HepG2 (cell line): ENCODE measurements around the gene API5. TPM values are rescaled to one million over a fixed set of nuclear protein-coding genes. Genes with fewer than 3 reads are reported as not detected.

Experiments used
- ATAC-seq: fragments of 200-7000 bp; cut with Tn5 transposase; 3 replicates; pipeline ENCODE4 v1.9.1; 2020; ENCODE audit warnings: mild to moderate bottlenecking, moderate library complexity
- BruUV-seq: library from RNA; stranded (reverse); fragments of 400-500 nt; replicated peaks from 2 replicates; lab custom pipeline; 2021; lab: Mats Ljungman, UMichigan
- CTCF ChIA-PET: fragments of 300-600 bp; formaldehyde crosslinking; extraction: SDS; loops from one replicate; lab custom pipeline; 2021; ENCODE audit warnings: low total read pairs, inconsistent platforms, low intra/inter-chr PET ratio; lab: Yijun Ruan, JAX
- POLR2A ChIA-PET: fragments of 350-600 bp; sonication (Branson Sonifier 250); formaldehyde crosslinking; loops from one replicate; lab custom pipeline; 2020; ENCODE audit warnings: antibody characterized with exemption, inconsistent platforms; lab: Yijun Ruan, JAX
- DNase-seq: peaks from one replicate; pipeline ENCODE4 v3.0.0-alpha.2; 2015; ENCODE audit warnings: low spot score
- FAIRE-seq: peaks from 3 replicates; lab custom pipeline; 2011; peaks lifted over from hg19 to GRCh38; lab: Jason Lieb, UNC
- H2AFZ ChIP-seq: one replicate; pipeline ENCODE4 v1.6.1; 2011; ENCODE audit warnings: low read length, inconsistent platforms
- H3K27ac ChIP-seq: fragments of 300-600 bp; 3 replicates; pipeline ENCODE4 v1.8.0; 2011; ENCODE audit warnings: mixed run types, mild to moderate bottlenecking, mixed read lengths, low read length, inconsistent platforms; ENCODE audit not compliant: insufficient read depth; ENCODE audit errors: extremely low read length
- H3K27me3 ChIP-seq, 2 experiments: fragments of 200-600 bp in 1 of 2; 2 replicates in 1 of 2; 3 replicates in 1 of 2; pipeline versions ENCODE4 v1.6.0 to v1.8.0; 2011; ENCODE audit warnings: low read length in 2 of 2, mild to moderate bottlenecking in 2 of 2, moderate library complexity in 2 of 2, inconsistent platforms in 1 of 2; ENCODE audit not compliant: insufficient read depth in 2 of 2, control insufficient read depth in 1 of 2
- H3K36me3 ChIP-seq, 2 experiments: fragments of 200-600 bp in 1 of 2; replicated peaks in 1 of 2; 2 replicates in 1 of 2; 3 replicates in 1 of 2; pipeline versions ENCODE4 v1.5.1 to v1.8.0; 2011; ENCODE audit warnings: low read length in 2 of 2, inconsistent platforms in 1 of 2; ENCODE audit not compliant: insufficient read depth in 2 of 2, control insufficient read depth in 1 of 2
- H3K4me1 ChIP-seq: 2 replicates; pipeline ENCODE4 v1.5.1; 2012; ENCODE audit warnings: low read length, inconsistent platforms; ENCODE audit not compliant: insufficient read depth
- H3K4me2 ChIP-seq: 2 replicates; pipeline ENCODE4 v1.6.0; 2011; ENCODE audit warnings: low read depth, low read length, inconsistent platforms
- H3K4me3 ChIP-seq, 3 experiments: fragments of 200-600 bp in 1 of 3; sonication (generic), shearing (Covaris generic) in 1 of 3; replicated peaks in 1 of 3; 2 replicates each; pipeline ENCODE4 v1.5.1; 2011 to 2016; ENCODE audit warnings: low read length in 3 of 3, inconsistent platforms in 2 of 3, low read depth in 2 of 3, mild to moderate bottlenecking in 2 of 3, control low read depth in 1 of 3, mixed read lengths in 1 of 3; ENCODE audit not compliant: insufficient read depth in 1 of 3
- H3K79me2 ChIP-seq: one replicate; pipeline ENCODE4 v1.6.1; 2011; ENCODE audit warnings: low read length, inconsistent platforms; ENCODE audit not compliant: insufficient read depth
- H3K9ac ChIP-seq: 2 replicates; pipeline ENCODE4 v1.6.0; 2011; ENCODE audit warnings: mild to moderate bottlenecking, low read depth, low read length, inconsistent platforms; ENCODE audit not compliant: insufficient read depth
- H3K9me3 ChIP-seq: 2 replicates; pipeline ENCODE4 v1.5.1; 2012; ENCODE audit warnings: mild to moderate bottlenecking, low read length
- H4K20me1 ChIP-seq: 2 replicates; pipeline ENCODE4 v1.6.0; 2011; ENCODE audit warnings: inconsistent platforms, mild to moderate bottlenecking, low read length, moderate library complexity; ENCODE audit not compliant: insufficient read depth
- CCAR2 ChIP-seq: fragments of 200-400 bp; formaldehyde crosslinking; optimal IDR thresholded peaks from 2 replicates; pipeline ENCODE3; 2018; ENCODE audit warnings: low read depth, mild to moderate bottlenecking, low read length, moderate library complexity
- FOXC1 ChIP-seq: sonication (generic); formaldehyde crosslinking; IDR thresholded peaks from 2 replicates; pipeline ENCODE4 v1.8.0; 2022; ENCODE audit warnings: mild to moderate bottlenecking, missing genetic modification reagents, borderline replicate concordance
- FOXK2 ChIP-seq: fragments of 450-650 bp; IDR thresholded peaks from 2 replicates; pipeline ENCODE4 v1.6.1; 2016
- KMT2A ChIP-seq: sonication (generic); formaldehyde crosslinking; IDR thresholded peaks from 2 replicates; pipeline ENCODE4 v1.4.0; 2020; ENCODE audit warnings: missing genetic modification reagents
- NR2F1 ChIP-seq, 2 experiments: fragments of 450-650 bp in 1 of 2; formaldehyde crosslinking in 1 of 2; IDR thresholded peaks; 2 replicates each; pipeline versions ENCODE4 v1.5.0 to v1.6.1; 2016 to 2020; ENCODE audit warnings: mild to moderate bottlenecking in 1 of 2, missing compliant biosample characterization in 1 of 2, missing genetic modification reagents in 1 of 2, moderate library complexity in 1 of 2
- PATZ1 ChIP-seq: sonication (generic); formaldehyde crosslinking; IDR thresholded peaks from 2 replicates; pipeline ENCODE4 v1.4.0; 2020; ENCODE audit warnings: missing genetic modification reagents
- STAG1 ChIP-seq: sonication (generic); formaldehyde crosslinking; IDR thresholded peaks from 2 replicates; pipeline ENCODE4 v1.4.0; 2020; ENCODE audit warnings: missing genetic modification reagents
- ZNF326 ChIP-seq: sonication (generic); formaldehyde crosslinking; IDR thresholded peaks from 2 replicates; pipeline ENCODE4 v1.4.0; 2020; ENCODE audit warnings: missing genetic modification reagents, borderline replicate concordance
- ZNF383 ChIP-seq: sonication (generic); formaldehyde crosslinking; IDR thresholded peaks from 2 replicates; pipeline ENCODE4 v1.4.0; 2020; ENCODE audit warnings: missing genetic modification reagents, mild to moderate bottlenecking, borderline replicate concordance
- ZNF546 ChIP-seq: sonication (generic); formaldehyde crosslinking; conservative IDR thresholded peaks from 2 replicates; pipeline ENCODE4 v1.8.1; 2023; ENCODE audit warnings: mild to moderate bottlenecking, missing genetic modification reagents
- ZNF567 ChIP-seq: sonication (generic); formaldehyde crosslinking; IDR thresholded peaks from 2 replicates; pipeline ENCODE4 v1.8.1; 2023; ENCODE audit warnings: mild to moderate bottlenecking, missing genetic modification reagents, borderline replicate concordance
- WGBS: methylation state at CpG from one replicate; pipeline ENCODE4 v1.1.6; 2017; ENCODE audit warnings: low lambda C conversion rate; 5-methylcytosine and 5-hydroxymethylcytosine counted together
- in situ Hi-C: cut with HindIII; loops from 2 replicates; pipeline ENCODE4 v1.10.0; 2017; ENCODE audit warnings: low pct_unique_long_range_greater_than_20kb; ENCODE audit not compliant: extremely low pct_ligation_motif_present
- intact Hi-C: fragments of 100-400 bp; cut with micrococcal nuclease; formaldehyde crosslinking; loops from one replicate; pipeline ENCODE4 v1.10.0; 2022; ENCODE audit not compliant: unreplicated experiment
- polyA plus RNA-seq, 8 experiments: library from polyadenylated mRNA; depleted of rRNA in 3 of 8; stranded (reverse) in 7 of 8; unstranded in 1 of 8; fragments of >200 nt; fragmentation: Illumina TruSeq in 4 of 8; extraction: Trizol in 4 of 8; gene quantifications; 2 replicates each; pipeline versions ENCODE4 v1.2.1 to v1.2.3, GENCODE V29; 2011 to 2016; ENCODE audit warnings: low read depth in 4 of 8, missing spikeins in 1 of 8, mixed read lengths in 1 of 8; ENCODE audit not compliant: insufficient read depth in 1 of 8
- total RNA-seq, 5 experiments: library from RNA; depleted of rRNA; stranded (reverse); fragments of >200 nt; fragmentation: Illumina TruSeq; extraction: Trizol; gene quantifications; 2 replicates each; pipeline ENCODE4 v1.2.3, GENCODE V29; 2016; ENCODE audit warnings: low read depth in 1 of 5
- TF ChIP-seq, protein P1 (sequence below): sonication (generic); formaldehyde crosslinking; IDR thresholded peaks from 2 replicates; pipeline ENCODE4 v1.8.0; 2023; ENCODE audit warnings: mild to moderate bottlenecking, missing genetic modification reagents

The API5 gene
- total and polyA plus RNA-seq, 2 of the 13 experiments (the other 11 are each of a cell fraction or from before 2014, with no cell fraction given), result 21.6 to 59.0 TPM

- no peak for ATAC-seq
- H3K27me3 ChIP-seq, result no peaks in the 10 kb centered on the region
These were observed 4.2 kb downstream of the API5 start for GRCh38 chr11:43315966-43316365.

More at GRCh38 chr11:43315966-43316365, 4.2 kb downstream of the API5 start:
- no peak overlapping the region for H3K4me3 ChIP-seq
- no peak for FAIRE-seq
- H2AFZ ChIP-seq, result no peak overlapping the region
- CTCF ChIA-PET, result no interaction called here
- H3K4me2 ChIP-seq, result no peak overlapping the region
- TF ChIP-seq FOXC1 (CRISPR knock-in tag), result no peak
- TF ChIP-seq, protein P1, sequence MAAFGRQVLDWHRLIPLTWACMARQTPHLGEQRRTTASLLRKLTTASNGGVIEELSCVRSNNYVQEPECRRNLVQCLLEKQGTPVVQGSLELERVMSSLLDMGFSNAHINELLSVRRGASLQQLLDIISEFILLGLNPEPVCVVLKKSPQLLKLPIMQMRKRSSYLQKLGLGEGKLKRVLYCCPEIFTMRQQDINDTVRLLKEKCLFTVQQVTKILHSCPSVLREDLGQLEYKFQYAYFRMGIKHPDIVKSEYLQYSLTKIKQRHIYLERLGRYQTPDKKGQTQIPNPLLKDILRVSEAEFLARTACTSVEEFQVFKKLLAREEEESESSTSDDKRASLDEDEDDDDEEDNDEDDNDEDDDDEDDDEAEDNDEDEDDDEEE (CRISPR knock-in tag), result no peak
- TF ChIP-seq CCAR2, result no peak
- TF ChIP-seq FOXK2, result no peak
- no peak for TF ChIP-seq PATZ1 (CRISPR knock-in tag)
- no peak for TF ChIP-seq ZNF383 (CRISPR knock-in tag)
- no peak for TF ChIP-seq ZNF326 (CRISPR knock-in tag)
- TF ChIP-seq KMT2A (CRISPR knock-in tag), result no peak
- TF ChIP-seq ZNF567 (CRISPR knock-in tag), result no peak
- TF ChIP-seq NR2F1 (CRISPR knock-in tag; IDR thresholded peaks at IDR 0.05), result no peak
- no peak for TF ChIP-seq STAG1 (CRISPR knock-in tag)
- TF ChIP-seq ZNF546 (CRISPR knock-in tag), result no peak
- TF ChIP-seq, all 625 proteins: peak for 0
- H3K9ac ChIP-seq, result no peak overlapping the region
- in situ Hi-C loops, result no loop called here
- intact Hi-C loops, result loop anchor here (1.0 kb wide), 1 partner anchor 43 kb away; no protein-coding TSS in a partner anchor
- POLR2A ChIA-PET, result no interaction called here
- peaks cover 62% of the 10 kb centered on the region for H3K79me2 ChIP-seq
- DNase-seq, result no peak
- H4K20me1 ChIP-seq, result peaks cover 23% of the 10 kb centered on the region
- peaks cover 21% of the 10 kb centered on the region for H3K4me1 ChIP-seq
- BruUV-seq, result no TSS peak
- WGBS, result 98% methylated on average over 2 of the region's 2 CpGs
- peaks cover 5 to 27% of the 10 kb centered on the region in 2 experiments for H3K36me3 ChIP-seq
- no peaks in the 10 kb centered on the region for H3K9me3 ChIP-seq
- H3K27ac ChIP-seq, result no peak overlapping the region
